Lung (tissue), 12 donors: ENCODE data around the gene C9orf50. TPM values are rescaled to one million over a fixed set of nuclear protein-coding genes. Genes with fewer than 3 reads are reported as not detected.

Experiments
- ATAC-seq: fragments of 200-7000 bp; cut with Tn5 transposase; one replicate; pipeline ENCODE4 v1.9.1; 2020; ENCODE audit warnings: moderate number of reproducible peaks; ENCODE audit not compliant: insufficient read depth, low FRiP score
- DNase-seq, 3 donors: peaks; one replicate each; pipeline ENCODE4 v3.0.0-alpha.2; 2013 to 2017
- H3K27ac ChIP-seq, 2 donors: one replicate each; pipeline ENCODE4 v1.5.1; 2013; ENCODE audit warnings: mild to moderate bottlenecking in 2 of 2, moderate library complexity in 2 of 2, control low read depth in 1 of 2, inconsistent platforms in 1 of 2, low read depth in 1 of 2, low read length in 1 of 2
- H3K27me3 ChIP-seq, 3 donors: one replicate each; pipeline ENCODE4 v1.5.1; 2013; ENCODE audit warnings: low read length in 2 of 3; ENCODE audit not compliant: control insufficient read depth in 3 of 3, insufficient read depth in 3 of 3
- H3K36me3 ChIP-seq, 4 donors: one replicate each; pipeline ENCODE4 v1.5.1; 2013; ENCODE audit warnings: low read length in 4 of 4, mild to moderate bottlenecking in 1 of 4, moderate library complexity in 1 of 4; ENCODE audit not compliant: control insufficient read depth in 4 of 4, insufficient read depth in 4 of 4
- H3K4me1 ChIP-seq, 5 donors: one replicate each; pipeline ENCODE4 v1.5.1; 2013; ENCODE audit warnings: low read length in 5 of 5, mild to moderate bottlenecking in 2 of 5, moderate library complexity in 1 of 5; ENCODE audit not compliant: control insufficient read depth in 5 of 5, insufficient read depth in 5 of 5
- H3K4me3 ChIP-seq: one replicate; pipeline ENCODE4 v1.5.1; 2013; ENCODE audit warnings: mild to moderate bottlenecking, control low read depth, moderate library complexity
- H3K9ac ChIP-seq, 2 donors: one replicate each; pipeline ENCODE4 v1.5.1; 2013; ENCODE audit warnings: low read length in 2 of 2, control low read depth in 1 of 2; ENCODE audit not compliant: insufficient read depth in 1 of 2
- H3K9me3 ChIP-seq, 4 donors: one replicate each; pipeline ENCODE4 v1.5.1; 2013; ENCODE audit warnings: low read length in 3 of 4, mild to moderate bottlenecking in 1 of 4, moderate library complexity in 1 of 4; ENCODE audit not compliant: control insufficient read depth in 4 of 4, insufficient read depth in 3 of 4
- CTCF ChIP-seq: IDR thresholded peaks from 2 replicates; pipeline ENCODE4 v1.5.1; 2012; ENCODE audit warnings: mild to moderate bottlenecking; ENCODE audit errors: control extremely low read depth, extremely low read depth
- WGBS, 2 donors: extraction: QIAGEN DNeasy Blood & Tissue Kit; methylation state at CpG; one replicate each; pipeline ENCODE4 v1.1.7; 2013; 5-methylcytosine and 5-hydroxymethylcytosine counted together
- polyA plus RNA-seq, 2 donors: library from polyadenylated mRNA; stranded (reverse); fragments of 200-250 nt; gene quantifications; one replicate each; pipeline ENCODE4 v1.2.1, GENCODE V29; 2013
- total RNA-seq, 2 donors: library from RNA; depleted of rRNA in 1 of 2; stranded (reverse); fragments of >200 nt in 1 of 2; gene quantifications; one replicate each; pipeline ENCODE4 v1.2.1, GENCODE V29; 2014 to 2021
- donor health status: control.
- donor health status: control.
- donor health status: Bipolar disorder and iron deficiency.
- donor health status: healthy.
- donor health status: DM: yes; HTN: yes; CAD: no.

Gene C9orf50
- total and polyA plus RNA-seq, 4 donors, result 0.15 to 0.28 TPM; not detected in 2

- Histone ChIP-seq H3K36me3 (no peaks in the 10 kb centered on the region), H3K9ac (no peak overlapping the region), H3K4me1 (peaks cover 0 to 17% (median 0%) of the 10 kb centered on the region in 5 donors), H3K4me3 (no peak overlapping the region), H3K27ac (no peak overlapping the region), H3K9me3 (no peaks in the 10 kb centered on the region), H3K27me3 (no peaks in the 10 kb centered on the region)
- no peak for TF ChIP-seq CTCF
- ATAC-seq (no peak), DNase-seq (no peak)
- 65 to 77% methylated on average over 11 of the region's 11 CpGs for WGBS, 2 donors
Measured at GRCh38 chr9:129580211-129580915, 40.5 kb downstream of the C9orf50 start.

DNA sequence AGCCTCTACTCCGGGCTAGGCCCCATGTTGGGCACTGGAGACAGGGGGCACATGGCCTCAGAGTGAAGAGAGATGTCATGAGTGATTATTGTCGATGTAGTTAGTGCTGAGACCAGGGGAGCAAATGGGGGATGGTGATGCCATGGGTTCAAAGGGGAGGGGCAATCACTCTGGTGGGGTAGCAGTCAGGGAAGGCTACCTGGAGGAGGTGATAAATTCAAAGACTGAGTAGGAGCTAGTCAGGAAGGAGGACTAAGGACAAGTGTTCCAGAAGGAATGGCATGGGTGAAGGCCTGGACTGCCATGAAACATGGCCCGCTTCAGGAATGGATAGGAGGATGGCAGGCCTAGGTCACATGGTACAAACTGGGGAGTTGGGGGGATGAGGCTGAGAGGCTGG, 41.6 kb downstream of the C9orf50 start:
- peaks cover 0 to 17% (median 0%) of the 10 kb centered on the region in 5 donors for H3K4me1 ChIP-seq
- WGBS, 2 donors, result 93 to 99% methylated on average over 3 of the region's 3 CpGs
- ATAC-seq (no peak), DNase-seq (no peak)
- TF ChIP-seq CTCF, result no peak
- H3K9me3 ChIP-seq, result no peaks in the 10 kb centered on the region
- H3K4me3 ChIP-seq, result no peak overlapping the region
- no peaks in the 10 kb centered on the region for H3K36me3 ChIP-seq
- no peak overlapping the region for H3K27ac ChIP-seq
- no peak overlapping the region for H3K9ac ChIP-seq
- H3K27me3 ChIP-seq, result no peaks in the 10 kb centered on the region

GRCh38 chr9:129576546-129577543, 44.1 kb downstream of the C9orf50 start:
- H3K9ac ChIP-seq, result no peak overlapping the region
- H3K9me3 ChIP-seq, result no peaks in the 10 kb centered on the region
- 59 to 65% methylated on average over 33 to 34 of the region's 34 CpGs for WGBS, 2 donors
- no peaks in the 10 kb centered on the region for H3K36me3 ChIP-seq
- TF ChIP-seq CTCF, result no peak
- H3K4me1 ChIP-seq, result peaks cover 0 to 11% (median 0%) of the 10 kb centered on the region in 5 donors
- no peak overlapping the region for H3K4me3 ChIP-seq
- H3K27ac ChIP-seq, result peak overlapping the region in 1 of 2 donors; percentile 49
- ATAC-seq (no peak), DNase-seq (peak in 1 of 3 donors; percentile 72)
- no peaks in the 10 kb centered on the region for H3K27me3 ChIP-seq
